Measurements from ENCODE around the gene WWC1. TPM values are rescaled to one million over a fixed set of nuclear protein-coding genes. Genes with fewer than 3 reads are reported as not detected.

The WWC1 gene
- total RNA-seq, 1 experiment from 2014 or later, result 29.4 TPM

- in situ Hi-C loops (cut with HindIII; ENCODE audit: low pct_unique_long_range_greater_than_20kb, low sequenced_read_pairs), result no loop called here
- no peak overlapping the region for H3K4me3 ChIP-seq (ENCODE audit: low read depth in 2 of 2, low read length in 2 of 2)
Observed at GRCh38 chr5:168329302-168329701, 37.9 kb downstream of the WWC1 start.

GRCh38 chr5:168332042-168332441 lies 40.6 kb downstream of the WWC1 start:
- intact Hi-C loops (cut with micrococcal nuclease; ENCODE audit: unreplicated experiment), result no loop called here
- TF ChIP-seq TCF7L2 (IDR thresholded peaks at IDR 0.05; ENCODE audit: low read depth, low read length) (no peak), SIN3A (IDR thresholded peaks at IDR 0.05; ENCODE audit: borderline replicate concordance, insufficient read depth, low read depth, low read length) (no peak), POLR2AphosphoS5 (IDR thresholded peaks at IDR 0.05; ENCODE audit: low read depth, low read length) (no peak)
- TF ChIP-seq, protein P1, sequence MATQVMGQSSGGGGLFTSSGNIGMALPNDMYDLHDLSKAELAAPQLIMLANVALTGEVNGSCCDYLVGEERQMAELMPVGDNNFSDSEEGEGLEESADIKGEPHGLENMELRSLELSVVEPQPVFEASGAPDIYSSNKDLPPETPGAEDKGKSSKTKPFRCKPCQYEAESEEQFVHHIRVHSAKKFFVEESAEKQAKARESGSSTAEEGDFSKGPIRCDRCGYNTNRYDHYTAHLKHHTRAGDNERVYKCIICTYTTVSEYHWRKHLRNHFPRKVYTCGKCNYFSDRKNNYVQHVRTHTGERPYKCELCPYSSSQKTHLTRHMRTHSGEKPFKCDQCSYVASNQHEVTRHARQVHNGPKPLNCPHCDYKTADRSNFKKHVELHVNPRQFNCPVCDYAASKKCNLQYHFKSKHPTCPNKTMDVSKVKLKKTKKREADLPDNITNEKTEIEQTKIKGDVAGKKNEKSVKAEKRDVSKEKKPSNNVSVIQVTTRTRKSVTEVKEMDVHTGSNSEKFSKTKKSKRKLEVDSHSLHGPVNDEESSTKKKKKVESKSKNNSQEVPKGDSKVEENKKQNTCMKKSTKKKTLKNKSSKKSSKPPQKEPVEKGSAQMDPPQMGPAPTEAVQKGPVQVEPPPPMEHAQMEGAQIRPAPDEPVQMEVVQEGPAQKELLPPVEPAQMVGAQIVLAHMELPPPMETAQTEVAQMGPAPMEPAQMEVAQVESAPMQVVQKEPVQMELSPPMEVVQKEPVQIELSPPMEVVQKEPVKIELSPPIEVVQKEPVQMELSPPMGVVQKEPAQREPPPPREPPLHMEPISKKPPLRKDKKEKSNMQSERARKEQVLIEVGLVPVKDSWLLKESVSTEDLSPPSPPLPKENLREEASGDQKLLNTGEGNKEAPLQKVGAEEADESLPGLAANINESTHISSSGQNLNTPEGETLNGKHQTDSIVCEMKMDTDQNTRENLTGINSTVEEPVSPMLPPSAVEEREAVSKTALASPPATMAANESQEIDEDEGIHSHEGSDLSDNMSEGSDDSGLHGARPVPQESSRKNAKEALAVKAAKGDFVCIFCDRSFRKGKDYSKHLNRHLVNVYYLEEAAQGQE (IDR thresholded peaks at IDR 0.05; ENCODE audit: insufficient read depth in 1 of 2, low read depth in 2 of 2, low read length in 1 of 2), result no peak
- TF ChIP-seq, protein P2, sequence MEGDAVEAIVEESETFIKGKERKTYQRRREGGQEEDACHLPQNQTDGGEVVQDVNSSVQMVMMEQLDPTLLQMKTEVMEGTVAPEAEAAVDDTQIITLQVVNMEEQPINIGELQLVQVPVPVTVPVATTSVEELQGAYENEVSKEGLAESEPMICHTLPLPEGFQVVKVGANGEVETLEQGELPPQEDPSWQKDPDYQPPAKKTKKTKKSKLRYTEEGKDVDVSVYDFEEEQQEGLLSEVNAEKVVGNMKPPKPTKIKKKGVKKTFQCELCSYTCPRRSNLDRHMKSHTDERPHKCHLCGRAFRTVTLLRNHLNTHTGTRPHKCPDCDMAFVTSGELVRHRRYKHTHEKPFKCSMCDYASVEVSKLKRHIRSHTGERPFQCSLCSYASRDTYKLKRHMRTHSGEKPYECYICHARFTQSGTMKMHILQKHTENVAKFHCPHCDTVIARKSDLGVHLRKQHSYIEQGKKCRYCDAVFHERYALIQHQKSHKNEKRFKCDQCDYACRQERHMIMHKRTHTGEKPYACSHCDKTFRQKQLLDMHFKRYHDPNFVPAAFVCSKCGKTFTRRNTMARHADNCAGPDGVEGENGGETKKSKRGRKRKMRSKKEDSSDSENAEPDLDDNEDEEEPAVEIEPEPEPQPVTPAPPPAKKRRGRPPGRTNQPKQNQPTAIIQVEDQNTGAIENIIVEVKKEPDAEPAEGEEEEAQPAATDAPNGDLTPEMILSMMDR (IDR thresholded peaks at IDR 0.05), result no peak
- no peak overlapping the region for H3K4me3 ChIP-seq (ENCODE audit: low read depth in 2 of 2, low read length in 2 of 2)
- ChIA-PET POLR2A (no interaction called here), CTCF (no interaction called here)
- no peaks in the 10 kb centered on the region for H3K36me3 ChIP-seq (ENCODE audit: control insufficient read depth, insufficient read depth, low read length)
- no peak for DNase-seq (ENCODE audit: low read depth, low spot score)
- H3K4me1 ChIP-seq (ENCODE audit: control insufficient read depth, insufficient read depth, low read length), result peaks cover 8% of the 10 kb centered on the region
- H3K27me3 ChIP-seq (ENCODE audit: control insufficient read depth, insufficient read depth, low read length), result no peaks in the 10 kb centered on the region
- no peak overlapping the region for H3K27ac ChIP-seq (ENCODE audit: low read length)
- no peaks in the 10 kb centered on the region for H3K9me3 ChIP-seq (ENCODE audit: control insufficient read depth, insufficient read depth, low read depth, low read length)
- in situ Hi-C loops (cut with HindIII; ENCODE audit: low pct_unique_long_range_greater_than_20kb, low sequenced_read_pairs), result no loop called here
- BruUV-seq (replicated peaks), result no TSS peak
- no peak for ATAC-seq

More at GRCh38 chr5:168329302-168329701, 37.9 kb downstream of the WWC1 start:
- Histone ChIP-seq H3K27ac (ENCODE audit: low read length) (no peak overlapping the region), H3K36me3 (ENCODE audit: control insufficient read depth, insufficient read depth, low read length) (no peaks in the 10 kb centered on the region), H3K4me1 (ENCODE audit: control insufficient read depth, insufficient read depth, low read length) (peaks cover 14% of the 10 kb centered on the region), H3K27me3 (ENCODE audit: control insufficient read depth, insufficient read depth, low read length) (no peaks in the 10 kb centered on the region), H3K9me3 (ENCODE audit: control insufficient read depth, insufficient read depth, low read depth, low read length) (no peaks in the 10 kb centered on the region)
- no peak for ATAC-seq
- intact Hi-C loops (cut with micrococcal nuclease; ENCODE audit: unreplicated experiment), result no loop called here
- BruUV-seq (replicated peaks), result no TSS peak
- ChIA-PET CTCF (no interaction called here), POLR2A (no interaction called here)
- TF ChIP-seq, protein P1 (IDR thresholded peaks at IDR 0.05; ENCODE audit: insufficient read depth in 1 of 2, low read depth in 2 of 2, low read length in 1 of 2), result no peak
- TF ChIP-seq, protein P2 (IDR thresholded peaks at IDR 0.05), result no peak
- TF ChIP-seq TCF7L2 (IDR thresholded peaks at IDR 0.05; ENCODE audit: low read depth, low read length) (no peak), SIN3A (IDR thresholded peaks at IDR 0.05; ENCODE audit: borderline replicate concordance, insufficient read depth, low read depth, low read length) (no peak), POLR2AphosphoS5 (IDR thresholded peaks at IDR 0.05; ENCODE audit: low read depth, low read length) (no peak)
- DNase-seq (ENCODE audit: low read depth, low spot score), result no peak

Data from Panc1 (cell line).